ENCODE measurements around the gene PPP1R37. TPM values are rescaled to one million over a fixed set of nuclear protein-coding genes. Genes with fewer than 3 reads are reported as not detected.

The PPP1R37 gene
- total and polyA plus RNA-seq, 2 of the 13 experiments (the other 11 are each of a cell fraction or from before 2014, with no cell fraction given): 9.0 to 14.3 TPM

DNA sequence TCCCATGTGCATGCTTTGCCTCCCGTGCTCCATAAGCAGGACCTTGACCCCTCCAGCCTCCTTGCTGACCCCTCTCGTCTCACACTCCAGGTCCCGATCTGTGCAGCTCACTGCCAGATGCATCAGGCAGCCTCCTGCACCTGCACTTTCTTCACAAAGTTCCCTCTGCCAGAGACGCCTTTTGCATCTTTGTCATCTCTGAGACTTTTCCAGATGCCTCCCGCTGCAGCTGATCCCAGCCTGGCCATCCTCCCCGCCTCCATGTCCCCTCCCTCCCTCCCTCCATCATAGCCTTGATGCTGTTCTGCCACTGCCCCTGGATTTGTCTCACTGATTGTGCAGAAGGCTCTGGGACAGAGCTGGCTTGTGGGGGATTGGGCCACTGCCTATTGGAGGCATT, 29.9 kb downstream of the PPP1R37 start:
- Histone ChIP-seq H3K4me3 (replicated peaks in 1 of 3; ENCODE audit: insufficient read depth in 1 of 3, low read depth in 2 of 3, low read length in 3 of 3) (no peak overlapping the region), H3K36me3 (replicated peaks in 1 of 2; ENCODE audit: control insufficient read depth in 1 of 2, insufficient read depth in 2 of 2, low read length in 2 of 2) (peaks cover 4 to 8% of the 10 kb centered on the region in 2 experiments; a peak in 3 of 5 replicates), H3K4me2 (ENCODE audit: low read depth, low read length) (no peak overlapping the region), H4K20me1 (ENCODE audit: insufficient read depth, low read length) (peaks cover 11% of the 10 kb centered on the region; the same call in 1 of the 2 replicates), H3K9ac (ENCODE audit: insufficient read depth, low read depth, low read length) (no peak overlapping the region), H3K4me1 (ENCODE audit: insufficient read depth, low read length) (peaks cover under 1% of the 10 kb centered on the region; the same call in 1 of the 2 replicates), H3K27me3 (ENCODE audit: control insufficient read depth in 1 of 2, insufficient read depth in 2 of 2, low read length in 2 of 2) (no peaks in the 10 kb centered on the region), H3K27ac (ENCODE audit: extremely low read length, insufficient read depth, low read length) (no peak overlapping the region), H2AFZ (ENCODE audit: low read length) (no peak overlapping the region), H3K9me3 (ENCODE audit: low read length) (no peaks in the 10 kb centered on the region), H3K79me2 (ENCODE audit: insufficient read depth, low read length) (peaks cover 55% of the 10 kb centered on the region)
- 93% methylated on average over 6 of the region's 6 CpGs for WGBS (ENCODE audit: low lambda C conversion rate)
- DNase-seq (ENCODE audit: low spot score) (no peak), ATAC-seq (no peak), FAIRE-seq (no peak)
- CTCF ChIA-PET (ENCODE audit: low intra/inter-chr PET ratio, low total read pairs): no interaction called here
- intact Hi-C loops (cut with micrococcal nuclease; ENCODE audit: unreplicated experiment) (no loop called here), in situ Hi-C loops (cut with HindIII; ENCODE audit: extremely low pct_ligation_motif_present, low pct_unique_long_range_greater_than_20kb) (loop anchor here (10.0 kb wide), 1 partner anchor 108 kb away; no protein-coding TSS in a partner anchor)
- TF ChIP-seq KDM1A (CRISPR knock-in tag; IDR thresholded peaks at IDR 0.05): no peak
- TF ChIP-seq PHF8 (CRISPR knock-in tag; IDR thresholded peaks at IDR 0.05): no peak
- TF ChIP-seq SAP130 (CRISPR knock-in tag; IDR thresholded peaks at IDR 0.05; ENCODE audit: low read depth): no peak
- TF ChIP-seq NBN (conservative IDR thresholded peaks at IDR 0.05): no peak
- TF ChIP-seq NFYC (CRISPR knock-in tag; IDR thresholded peaks at IDR 0.05): no peak
- no peak for TF ChIP-seq SAFB2 (CRISPR knock-in tag; IDR thresholded peaks at IDR 0.05; ENCODE audit: borderline replicate concordance, low read depth)
- TF ChIP-seq SRSF1 (optimal IDR thresholded peaks at IDR 0.05; ENCODE audit: low read depth, low read length): no peak
- TF ChIP-seq, protein P1, sequence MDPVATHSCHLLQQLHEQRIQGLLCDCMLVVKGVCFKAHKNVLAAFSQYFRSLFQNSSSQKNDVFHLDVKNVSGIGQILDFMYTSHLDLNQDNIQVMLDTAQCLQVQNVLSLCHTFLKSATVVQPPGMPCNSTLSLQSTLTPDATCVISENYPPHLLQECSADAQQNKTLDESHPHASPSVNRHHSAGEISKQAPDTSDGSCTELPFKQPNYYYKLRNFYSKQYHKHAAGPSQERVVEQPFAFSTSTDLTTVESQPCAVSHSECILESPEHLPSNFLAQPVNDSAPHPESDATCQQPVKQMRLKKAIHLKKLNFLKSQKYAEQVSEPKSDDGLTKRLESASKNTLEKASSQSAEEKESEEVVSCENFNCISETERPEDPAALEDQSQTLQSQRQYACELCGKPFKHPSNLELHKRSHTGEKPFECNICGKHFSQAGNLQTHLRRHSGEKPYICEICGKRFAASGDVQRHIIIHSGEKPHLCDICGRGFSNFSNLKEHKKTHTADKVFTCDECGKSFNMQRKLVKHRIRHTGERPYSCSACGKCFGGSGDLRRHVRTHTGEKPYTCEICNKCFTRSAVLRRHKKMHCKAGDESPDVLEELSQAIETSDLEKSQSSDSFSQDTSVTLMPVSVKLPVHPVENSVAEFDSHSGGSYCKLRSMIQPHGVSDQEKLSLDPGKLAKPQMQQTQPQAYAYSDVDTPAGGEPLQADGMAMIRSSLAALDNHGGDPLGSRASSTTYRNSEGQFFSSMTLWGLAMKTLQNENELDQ (CRISPR knock-in tag; IDR thresholded peaks at IDR 0.05; ENCODE audit: borderline replicate concordance): no peak
- TF ChIP-seq, protein P2, sequence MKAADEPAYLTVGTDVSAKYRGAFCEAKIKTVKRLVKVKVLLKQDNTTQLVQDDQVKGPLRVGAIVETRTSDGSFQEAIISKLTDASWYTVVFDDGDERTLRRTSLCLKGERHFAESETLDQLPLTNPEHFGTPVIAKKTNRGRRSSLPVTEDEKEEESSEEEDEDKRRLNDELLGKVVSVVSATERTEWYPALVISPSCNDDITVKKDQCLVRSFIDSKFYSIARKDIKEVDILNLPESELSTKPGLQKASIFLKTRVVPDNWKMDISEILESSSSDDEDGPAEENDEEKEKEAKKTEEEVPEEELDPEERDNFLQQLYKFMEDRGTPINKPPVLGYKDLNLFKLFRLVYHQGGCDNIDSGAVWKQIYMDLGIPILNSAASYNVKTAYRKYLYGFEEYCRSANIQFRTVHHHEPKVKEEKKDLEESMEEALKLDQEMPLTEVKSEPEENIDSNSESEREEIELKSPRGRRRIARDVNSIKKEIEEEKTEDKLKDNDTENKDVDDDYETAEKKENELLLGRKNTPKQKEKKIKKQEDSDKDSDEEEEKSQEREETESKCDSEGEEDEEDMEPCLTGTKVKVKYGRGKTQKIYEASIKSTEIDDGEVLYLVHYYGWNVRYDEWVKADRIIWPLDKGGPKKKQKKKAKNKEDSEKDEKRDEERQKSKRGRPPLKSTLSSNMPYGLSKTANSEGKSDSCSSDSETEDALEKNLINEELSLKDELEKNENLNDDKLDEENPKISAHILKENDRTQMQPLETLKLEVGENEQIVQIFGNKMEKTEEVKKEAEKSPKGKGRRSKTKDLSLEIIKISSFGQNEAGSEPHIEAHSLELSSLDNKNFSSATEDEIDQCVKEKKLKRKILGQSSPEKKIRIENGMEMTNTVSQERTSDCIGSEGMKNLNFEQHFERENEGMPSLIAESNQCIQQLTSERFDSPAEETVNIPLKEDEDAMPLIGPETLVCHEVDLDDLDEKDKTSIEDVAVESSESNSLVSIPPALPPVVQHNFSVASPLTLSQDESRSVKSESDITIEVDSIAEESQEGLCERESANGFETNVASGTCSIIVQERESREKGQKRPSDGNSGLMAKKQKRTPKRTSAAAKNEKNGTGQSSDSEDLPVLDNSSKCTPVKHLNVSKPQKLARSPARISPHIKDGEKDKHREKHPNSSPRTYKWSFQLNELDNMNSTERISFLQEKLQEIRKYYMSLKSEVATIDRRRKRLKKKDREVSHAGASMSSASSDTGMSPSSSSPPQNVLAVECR (CRISPR knock-in tag; IDR thresholded peaks at IDR 0.05; ENCODE audit: borderline replicate concordance): no peak
- TF ChIP-seq ZSCAN30 (CRISPR knock-in tag; IDR thresholded peaks at IDR 0.05): no peak
- TF ChIP-seq ZNF44 (CRISPR knock-in tag; IDR thresholded peaks at IDR 0.05): no peak
- TF ChIP-seq, protein P3, sequence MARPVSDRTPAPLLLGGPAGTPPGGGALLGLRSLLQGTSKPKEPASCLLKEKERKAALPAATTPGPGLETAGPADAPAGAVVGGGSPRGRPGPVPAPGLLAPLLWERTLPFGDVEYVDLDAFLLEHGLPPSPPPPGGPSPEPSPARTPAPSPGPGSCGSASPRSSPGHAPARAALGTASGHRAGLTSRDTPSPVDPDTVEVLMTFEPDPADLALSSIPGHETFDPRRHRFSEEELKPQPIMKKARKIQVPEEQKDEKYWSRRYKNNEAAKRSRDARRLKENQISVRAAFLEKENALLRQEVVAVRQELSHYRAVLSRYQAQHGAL (CRISPR knock-in tag; IDR thresholded peaks at IDR 0.05; ENCODE audit: not compliant biosample characterization): no peak
- TF ChIP-seq ZNF652 (CRISPR knock-in tag; IDR thresholded peaks at IDR 0.05; ENCODE audit: borderline replicate concordance, low read depth): no peak
- TF ChIP-seq, protein P4, sequence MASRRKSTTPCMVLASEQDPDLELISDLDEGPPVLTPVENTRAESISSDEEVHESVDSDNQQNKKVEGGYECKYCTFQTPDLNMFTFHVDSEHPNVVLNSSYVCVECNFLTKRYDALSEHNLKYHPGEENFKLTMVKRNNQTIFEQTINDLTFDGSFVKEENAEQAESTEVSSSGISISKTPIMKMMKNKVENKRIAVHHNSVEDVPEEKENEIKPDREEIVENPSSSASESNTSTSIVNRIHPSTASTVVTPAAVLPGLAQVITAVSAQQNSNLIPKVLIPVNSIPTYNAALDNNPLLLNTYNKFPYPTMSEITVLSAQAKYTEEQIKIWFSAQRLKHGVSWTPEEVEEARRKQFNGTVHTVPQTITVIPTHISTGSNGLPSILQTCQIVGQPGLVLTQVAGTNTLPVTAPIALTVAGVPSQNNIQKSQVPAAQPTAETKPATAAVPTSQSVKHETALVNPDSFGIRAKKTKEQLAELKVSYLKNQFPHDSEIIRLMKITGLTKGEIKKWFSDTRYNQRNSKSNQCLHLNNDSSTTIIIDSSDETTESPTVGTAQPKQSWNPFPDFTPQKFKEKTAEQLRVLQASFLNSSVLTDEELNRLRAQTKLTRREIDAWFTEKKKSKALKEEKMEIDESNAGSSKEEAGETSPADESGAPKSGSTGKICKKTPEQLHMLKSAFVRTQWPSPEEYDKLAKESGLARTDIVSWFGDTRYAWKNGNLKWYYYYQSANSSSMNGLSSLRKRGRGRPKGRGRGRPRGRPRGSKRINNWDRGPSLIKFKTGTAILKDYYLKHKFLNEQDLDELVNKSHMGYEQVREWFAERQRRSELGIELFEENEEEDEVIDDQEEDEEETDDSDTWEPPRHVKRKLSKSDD (CRISPR knock-in tag; IDR thresholded peaks at IDR 0.05; ENCODE audit: low read depth): no peak
- POLR2A ChIA-PET: no interaction called here
- no TSS peak for BruUV-seq (replicated peaks)

All from HepG2 (cell line).